HepG2 (cell line): ENCODE measurements around the gene TAS2R40. TPM values are rescaled to one million over a fixed set of nuclear protein-coding genes. Genes with fewer than 3 reads are reported as not detected.

Experiments
- ARID2 ChIP-seq: sonication (generic); formaldehyde crosslinking; IDR thresholded peaks from 2 replicates; pipeline ENCODE4 v1.8.1; 2022; ENCODE audit warnings: mild to moderate bottlenecking, missing genetic modification reagents, borderline replicate concordance
- ATF7-NPFF ChIP-seq: sonication (generic); formaldehyde crosslinking; IDR thresholded peaks from 2 replicates; pipeline ENCODE4 v1.8.1; 2023; ENCODE audit warnings: mild to moderate bottlenecking, low read depth, missing genetic modification reagents, moderate library complexity
- DMAP1 ChIP-seq: IDR thresholded peaks from 2 replicates; pipeline ENCODE4 v1.6.1; 2016
- ELF1 ChIP-seq: sonication (generic); formaldehyde crosslinking; IDR thresholded peaks from 2 replicates; pipeline ENCODE4 v1.4.0; 2020; ENCODE audit warnings: missing genetic modification reagents
- FIP1L1 ChIP-seq: fragments of 200-400 bp; formaldehyde crosslinking; IDR thresholded peaks from 2 replicates; pipeline ENCODE4 v1.6.1; 2018; ENCODE audit warnings: low read depth, mild to moderate bottlenecking, low read length, moderate library complexity, borderline replicate concordance; ENCODE audit not compliant: insufficient read depth
- FOXK1 ChIP-seq: sonication (generic); formaldehyde crosslinking; IDR thresholded peaks from 2 replicates; pipeline ENCODE4 v1.4.0; 2020; ENCODE audit warnings: low read depth, missing genetic modification reagents, borderline replicate concordance
- HBP1 ChIP-seq: IDR thresholded peaks from 2 replicates; pipeline ENCODE4 v1.6.1; 2016; ENCODE audit warnings: low read depth, control low read depth
- JUNB ChIP-seq: sonication (generic); formaldehyde crosslinking; IDR thresholded peaks from 2 replicates; pipeline ENCODE4 v1.8.0; 2022; ENCODE audit warnings: missing genetic modification reagents, mild to moderate bottlenecking, borderline replicate concordance
- KDM3A ChIP-seq: IDR thresholded peaks from 2 replicates; pipeline ENCODE4 v1.6.1; 2018; ENCODE audit warnings: low read depth, missing compliant biosample characterization
- SPEN ChIP-seq: sonication (generic); formaldehyde crosslinking; IDR thresholded peaks from 2 replicates; pipeline ENCODE4 v1.5.1; 2020; ENCODE audit warnings: low read depth, mild to moderate bottlenecking, missing genetic modification reagents
- SRF ChIP-seq: IDR thresholded peaks from 2 replicates; pipeline ENCODE4 v1.6.1; 2011; ENCODE audit warnings: mild to moderate bottlenecking, low read depth, low read length, moderate library complexity
- TRAFD1 ChIP-seq: sonication (generic); formaldehyde crosslinking; IDR thresholded peaks from 2 replicates; pipeline ENCODE4 v1.5.1; 2020; ENCODE audit warnings: missing genetic modification reagents, mild to moderate bottlenecking, borderline replicate concordance
- TRIM22 ChIP-seq: fragments of 450-650 bp; IDR thresholded peaks from 2 replicates; pipeline ENCODE4 v1.6.1; 2017
- ZBTB21 ChIP-seq: sonication (generic); formaldehyde crosslinking; IDR thresholded peaks from 2 replicates; pipeline ENCODE4 v1.4.0; 2020; ENCODE audit warnings: missing genetic modification reagents
- ZMAT5 ChIP-seq: sonication (generic); formaldehyde crosslinking; IDR thresholded peaks from 2 replicates; pipeline ENCODE4 v1.5.0; 2020; ENCODE audit warnings: mild to moderate bottlenecking, low read depth, missing genetic modification reagents, borderline replicate concordance
- ZNF17 ChIP-seq: sonication (generic); formaldehyde crosslinking; IDR thresholded peaks from 2 replicates; pipeline ENCODE4 v1.5.0; 2020; ENCODE audit warnings: mild to moderate bottlenecking, missing genetic modification reagents
- ZNF20 ChIP-seq: sonication (generic); formaldehyde crosslinking; IDR thresholded peaks from 2 replicates; pipeline ENCODE4 v1.4.0; 2020; ENCODE audit warnings: mild to moderate bottlenecking, moderate library complexity, missing genetic modification reagents
- ZNF232 ChIP-seq: sonication (generic); formaldehyde crosslinking; IDR thresholded peaks from 2 replicates; pipeline ENCODE4 v1.4.0; 2020; ENCODE audit warnings: missing genetic modification reagents, borderline replicate concordance
- ZZZ3 ChIP-seq: sonication (generic); formaldehyde crosslinking; IDR thresholded peaks from 2 replicates; pipeline ENCODE4 v1.4.0; 2020; ENCODE audit warnings: missing genetic modification reagents, mild to moderate bottlenecking, borderline replicate concordance
- polyA plus RNA-seq, 8 experiments: library from polyadenylated mRNA; depleted of rRNA in 3 of 8; stranded (reverse) in 7 of 8; unstranded in 1 of 8; fragments of >200 nt; fragmentation: Illumina TruSeq in 4 of 8; extraction: Trizol in 4 of 8; gene quantifications; 2 replicates each; pipeline versions ENCODE4 v1.2.1 to v1.2.3, GENCODE V29; 2011 to 2016; ENCODE audit warnings: low read depth in 4 of 8, missing spikeins in 1 of 8, mixed read lengths in 1 of 8; ENCODE audit not compliant: insufficient read depth in 1 of 8
- total RNA-seq, 5 experiments: library from RNA; depleted of rRNA; stranded (reverse); fragments of >200 nt; fragmentation: Illumina TruSeq; extraction: Trizol; gene quantifications; 2 replicates each; pipeline ENCODE4 v1.2.3, GENCODE V29; 2016; ENCODE audit warnings: low read depth in 1 of 5

The TAS2R40 gene
- total and polyA plus RNA-seq, 2 of the 13 experiments (the other 11 are each of a cell fraction or from before 2014, with no cell fraction given), result not detected

- TF ChIP-seq ZNF17 (CRISPR knock-in tag), result no peak
- TF ChIP-seq ZNF20 (CRISPR knock-in tag), result no peak
- TF ChIP-seq ZBTB21 (CRISPR knock-in tag), result 0 out of 2 replicates have a peak, but pooled peaks have one; percentile 31
- TF ChIP-seq ATF7-NPFF (CRISPR knock-in tag), result peak; percentile 92
- no peak for TF ChIP-seq ZZZ3 (CRISPR knock-in tag)
- no peak for TF ChIP-seq SRF
- no peak; the same call in 1 of the 2 replicates for TF ChIP-seq TRAFD1 (CRISPR knock-in tag)
- no peak for TF ChIP-seq TRIM22
- no peak for TF ChIP-seq JUNB (CRISPR knock-in tag)
- peak; percentile 89 for TF ChIP-seq ELF1
- TF ChIP-seq FOXK1 (CRISPR knock-in tag), result peak; percentile 52; the same call in 1 of the 2 replicates
- no peak for TF ChIP-seq FIP1L1
- TF ChIP-seq ZNF232 (CRISPR knock-in tag), result no peak; the same call in 1 of the 2 replicates
- peak; percentile 78; the same call in 1 of the 2 replicates for TF ChIP-seq KDM3A (CRISPR knock-in tag)
- TF ChIP-seq ZMAT5 (CRISPR knock-in tag), result no peak
- peak; percentile 76 for TF ChIP-seq SPEN (CRISPR knock-in tag)
- peak; percentile 95 for TF ChIP-seq DMAP1 (CRISPR knock-in tag)
- no peak for TF ChIP-seq HBP1 (CRISPR knock-in tag)
- TF ChIP-seq ARID2, result peak; percentile 69; the same call in 1 of the 2 replicates
These were observed 41.7 kb downstream of the TAS2R40 start, which contains the start of gene GSTK1 (continued) for GRCh38 chr7:143263266-143264195.
